HepG2 (cell line): ENCODE data around the gene ZBTB22. TPM values are rescaled to one million over a fixed set of nuclear protein-coding genes. Genes with fewer than 3 reads are reported as not detected.

Experiments used
- CBX5 ChIP-seq: sonication (generic); formaldehyde crosslinking; IDR thresholded peaks from 2 replicates; pipeline ENCODE4 v1.4.0; 2020; ENCODE audit warnings: missing genetic modification reagents, borderline replicate concordance
- CC2D1A ChIP-seq: sonication (generic); formaldehyde crosslinking; IDR thresholded peaks from 2 replicates; pipeline ENCODE4 v1.8.1; 2023; ENCODE audit warnings: mild to moderate bottlenecking, missing genetic modification reagents
- CENPT ChIP-seq: sonication (generic); formaldehyde crosslinking; IDR thresholded peaks from 2 replicates; pipeline ENCODE4 v1.8.0; 2022; ENCODE audit warnings: low read depth, mild to moderate bottlenecking, moderate library complexity, missing genetic modification reagents
- CENPX ChIP-seq: sonication (generic); formaldehyde crosslinking; IDR thresholded peaks from 2 replicates; pipeline ENCODE4 v1.9.0; 2021; ENCODE audit warnings: mild to moderate bottlenecking, missing genetic modification reagents, moderate library complexity
- FOXO4 ChIP-seq: sonication (generic); formaldehyde crosslinking; conservative IDR thresholded peaks from 2 replicates; pipeline ENCODE4 v1.8.1; 2023; ENCODE audit warnings: missing genetic modification reagents
- IKZF4 ChIP-seq: sonication (generic); formaldehyde crosslinking; IDR thresholded peaks from 2 replicates; pipeline ENCODE4 v1.5.1; 2020; ENCODE audit warnings: borderline replicate concordance, mild to moderate bottlenecking, low read depth, missing genetic modification reagents; ENCODE audit errors: not compliant biosample characterization
- KAT2B ChIP-seq: fragments of 150-350 bp; IDR thresholded peaks from 2 replicates; pipeline ENCODE4 v1.6.1; 2014; ENCODE audit warnings: low read depth, low read length, borderline replicate concordance
- KAT7 ChIP-seq: IDR thresholded peaks from 2 replicates; pipeline ENCODE4 v1.6.1; 2018; ENCODE audit warnings: borderline replicate concordance, missing compliant biosample characterization
- KLF16 ChIP-seq, 2 experiments: sonication (generic) in 1 of 2; formaldehyde crosslinking in 1 of 2; IDR thresholded peaks; 2 replicates each; pipeline versions ENCODE4 v1.6.1 to v1.8.0; 2016 to 2023; ENCODE audit warnings: missing genetic modification reagents in 2 of 2, missing compliant biosample characterization in 1 of 2
- LCORL ChIP-seq, 2 experiments: fragments of 450-650 bp in 1 of 2; sonication (generic) in 1 of 2; formaldehyde crosslinking in 1 of 2; IDR thresholded peaks; 2 replicates each; pipeline versions ENCODE4 v1.5.0 to v1.6.1; 2017 to 2020; ENCODE audit warnings: antibody characterized with exemption in 1 of 2, missing genetic modification reagents in 1 of 2
- MBD4 ChIP-seq: IDR thresholded peaks from 2 replicates; pipeline ENCODE4 v1.6.1; 2012; ENCODE audit warnings: low read length, inconsistent platforms, borderline replicate concordance
- RARG ChIP-seq: sonication (generic); formaldehyde crosslinking; IDR thresholded peaks from 2 replicates; pipeline ENCODE4 v1.4.0; 2020; ENCODE audit warnings: low read depth, mild to moderate bottlenecking, missing genetic modification reagents
- RFXANK ChIP-seq: IDR thresholded peaks from 2 replicates; pipeline ENCODE4 v1.6.1; 2016
- ZBED4 ChIP-seq: sonication (generic); formaldehyde crosslinking; IDR thresholded peaks from 2 replicates; pipeline ENCODE4 v1.4.0; 2020; ENCODE audit warnings: missing genetic modification reagents, borderline replicate concordance
- ZFP36L1 ChIP-seq: sonication (generic); formaldehyde crosslinking; IDR thresholded peaks from 2 replicates; pipeline ENCODE4 v1.8.0; 2022; ENCODE audit warnings: mild to moderate bottlenecking, missing genetic modification reagents, moderate library complexity
- ZFYVE20 ChIP-seq: sonication (generic); formaldehyde crosslinking; IDR thresholded peaks from 2 replicates; pipeline ENCODE4 v1.8.0; 2023; ENCODE audit warnings: low read depth, mild to moderate bottlenecking, moderate library complexity, missing genetic modification reagents, borderline replicate concordance
- ZNF180 ChIP-seq: sonication (generic); formaldehyde crosslinking; IDR thresholded peaks from 2 replicates; pipeline ENCODE4 v1.4.0; 2020; ENCODE audit warnings: low read depth, missing genetic modification reagents, borderline replicate concordance
- ZNF296 ChIP-seq: sonication (generic); formaldehyde crosslinking; conservative IDR thresholded peaks from 2 replicates; pipeline ENCODE4 v1.5.0; 2020; ENCODE audit warnings: mild to moderate bottlenecking, missing genetic modification reagents
- ZNF468 ChIP-seq: sonication (generic); formaldehyde crosslinking; IDR thresholded peaks from 2 replicates; pipeline ENCODE4 v1.8.0; 2022; ENCODE audit warnings: mild to moderate bottlenecking, moderate library complexity, missing genetic modification reagents
- ZNF639 ChIP-seq: conservative IDR thresholded peaks from 2 replicates; pipeline ENCODE4 v1.6.1; 2018; ENCODE audit warnings: missing genetic modification reagents
- ZNF766 ChIP-seq: sonication (generic); formaldehyde crosslinking; IDR thresholded peaks from 2 replicates; pipeline ENCODE4 v1.5.0; 2020; ENCODE audit warnings: missing genetic modification reagents, borderline replicate concordance
- ZSCAN20 ChIP-seq: sonication (generic); formaldehyde crosslinking; IDR thresholded peaks from 2 replicates; pipeline ENCODE4 v1.4.0; 2020; ENCODE audit warnings: missing genetic modification reagents, mild to moderate bottlenecking, borderline replicate concordance
- ZSCAN22 ChIP-seq: sonication (generic); formaldehyde crosslinking; IDR thresholded peaks from 2 replicates; pipeline ENCODE4 v1.4.0; 2020; ENCODE audit warnings: mild to moderate bottlenecking, missing genetic modification reagents
- polyA plus RNA-seq, 8 experiments: library from polyadenylated mRNA; depleted of rRNA in 3 of 8; stranded (reverse) in 7 of 8; unstranded in 1 of 8; fragments of >200 nt; fragmentation: Illumina TruSeq in 4 of 8; extraction: Trizol in 4 of 8; gene quantifications; 2 replicates each; pipeline versions ENCODE4 v1.2.1 to v1.2.3, GENCODE V29; 2011 to 2016; ENCODE audit warnings: low read depth in 4 of 8, missing spikeins in 1 of 8, mixed read lengths in 1 of 8; ENCODE audit not compliant: insufficient read depth in 1 of 8
- total RNA-seq, 5 experiments: library from RNA; depleted of rRNA; stranded (reverse); fragments of >200 nt; fragmentation: Illumina TruSeq; extraction: Trizol; gene quantifications; 2 replicates each; pipeline ENCODE4 v1.2.3, GENCODE V29; 2016; ENCODE audit warnings: low read depth in 1 of 5

ZBTB22 gene
- total and polyA plus RNA-seq, 2 of the 13 experiments (the other 11 are each of a cell fraction or from before 2014, with no cell fraction given), result 8.0 to 10.6 TPM

- peak; percentile 82 for TF ChIP-seq ZNF639 (CRISPR knock-in tag)
- no peak for TF ChIP-seq CENPX (CRISPR knock-in tag)
- TF ChIP-seq ZFYVE20 (CRISPR knock-in tag), result 0 out of 2 replicates have a peak, but pooled peaks have one; percentile 8
- TF ChIP-seq KLF16 (CRISPR knock-in tag; IDR thresholded peaks at IDR 0.05), result peak; percentile 23 to 94; a peak in 3 of 4 replicates
- TF ChIP-seq KAT7, result peak; percentile 99
- TF ChIP-seq IKZF4 (CRISPR knock-in tag), result peak; percentile 4
- no peak for TF ChIP-seq ZSCAN22 (CRISPR knock-in tag)
- peak; percentile 34 for TF ChIP-seq RFXANK (CRISPR knock-in tag)
- no peak for TF ChIP-seq FOXO4 (CRISPR knock-in tag)
- TF ChIP-seq ZNF468 (CRISPR knock-in tag), result peak; percentile 30; the same call in 1 of the 2 replicates
- TF ChIP-seq KAT2B, result no peak
- no peak for TF ChIP-seq LCORL (IDR thresholded peaks at IDR 0.05)
- TF ChIP-seq LCORL (CRISPR knock-in tag; IDR thresholded peaks at IDR 0.05), result peak; percentile 72; the same call in 1 of the 2 replicates
- TF ChIP-seq ZFP36L1, result peak; percentile 94; the same call in 1 of the 2 replicates
- TF ChIP-seq CENPT (CRISPR knock-in tag), result no peak; the same call in 1 of the 2 replicates
- 0 out of 2 replicates have a peak, but pooled peaks have one; percentile 47 for TF ChIP-seq ZNF296 (CRISPR knock-in tag)
- peak; percentile 51; the same call in 1 of the 2 replicates for TF ChIP-seq ZNF766 (CRISPR knock-in tag)
- peak; percentile 53 for TF ChIP-seq ZSCAN20 (CRISPR knock-in tag)
- TF ChIP-seq CC2D1A (CRISPR knock-in tag), result no peak; the same call in 1 of the 2 replicates
- no peak; the same call in 1 of the 2 replicates for TF ChIP-seq ZBED4
- 0 out of 2 replicates have a peak, but pooled peaks have one; percentile 27 for TF ChIP-seq RARG (CRISPR knock-in tag)
- 0 out of 2 replicates have a peak, but pooled peaks have one; percentile 10 for TF ChIP-seq ZNF180 (CRISPR knock-in tag)
- peak; percentile 76 for TF ChIP-seq CBX5 (CRISPR knock-in tag)
- no peak; the same call in 1 of the 2 replicates for TF ChIP-seq MBD4
Observed at GRCh38 chr6:33299237-33299944, 18.2 kb downstream of the ZBTB22 start (continued).
